Activated CD8-positive, alpha-beta memory T cell treated with anti-CD3 and anti-CD28 coated beads for 24 hours (primary cell): ENCODE data around the gene RTF1.

Source experiments
- DNase-seq: peaks from one replicate; pipeline ENCODE4 v3.0.0-alpha.2; 2020

RTF1 gene

GRCh38 chr15:41490355-41490754 lies 73.5 kb downstream of the RTF1 start:
- DNase-seq: no peak

- no peak for DNase-seq
Observed at GRCh38 chr15:41491889-41492288, 75.0 kb downstream of the RTF1 start.

- DNase-seq: no peak
Observed at GRCh38 chr15:41492597-41493204, 75.8 kb downstream of the RTF1 start.

- DNase-seq: peak; percentile 94
Observed at GRCh38 chr15:41493205-41493901, 76.5 kb downstream of the RTF1 start, which contains the start of gene ITPKA. Gene ITPKA, plus strand, starts transcription at chr15:41493874. Its CDS starts 54 bp downstream, at chr15:41493928.

GRCh38 chr15:41493902-41494189 lies 77.0 kb downstream of the RTF1 start:
- DNase-seq: no peak

- DNase-seq: peak; percentile 79
Observed at GRCh38 chr15:41494190-41494921, 77.5 kb downstream of the RTF1 start.

- DNase-seq: peak; percentile 77
Observed at GRCh38 chr15:41494922-41495735, 78.2 kb downstream of the RTF1 start.

GRCh38 chr15:41495736-41496599 lies 79.1 kb downstream of the RTF1 start:
- DNase-seq: no peak

GRCh38 chr15:41498657-41499056 lies 81.8 kb downstream of the RTF1 start:
- DNase-seq: no peak

GRCh38 chr15:41499109-41499851 lies 82.4 kb downstream of the RTF1 start:
- DNase-seq: no peak

- peak; percentile 71 for DNase-seq
Observed at GRCh38 chr15:41501191-41501917, 84.5 kb downstream of the RTF1 start.

- DNase-seq: peak; percentile 76
Observed at GRCh38 chr15:41501931-41502794, 85.3 kb downstream of the RTF1 start.

- DNase-seq: no peak
Observed at GRCh38 chr15:41502795-41503668, 86.1 kb downstream of the RTF1 start.

GRCh38 chr15:41503669-41504010 lies 86.7 kb downstream of the RTF1 start:
- no peak for DNase-seq

GRCh38 chr15:41504751-41505492 lies 88.0 kb downstream of the RTF1 start:
- no peak for DNase-seq

GRCh38 chr15:41505776-41506175 lies 88.9 kb downstream of the RTF1 start:
- no peak for DNase-seq

GRCh38 chr15:41506796-41507341 lies 90.0 kb downstream of the RTF1 start:
- no peak for DNase-seq

GRCh38 chr15:41507820-41508290 lies 91.0 kb downstream of the RTF1 start:
- DNase-seq: no peak
